Uterus (tissue), 2 donors: Measurements from ENCODE around the gene KSR2.

Experiments used
- CTCF ChIP-seq, 4 experiments: fragments of 200-600 bp in 2 of 4; fragments of 450-650 bp in 2 of 4; sonication (generic) in 2 of 4; IDR thresholded peaks; one replicate each; pipeline ENCODE4 v1.5.1; 2016 to 2019; ENCODE audit warnings: antibody characterized with exemption in 4 of 4, mild to moderate bottlenecking in 2 of 4, moderate library complexity in 1 of 4
- POLR2A ChIP-seq, 2 donors: fragments of 450-650 bp; IDR thresholded peaks; one replicate each; pipeline ENCODE4 v1.6.1; 2016; ENCODE audit warnings: antibody characterized with exemption in 2 of 2, mild to moderate bottlenecking in 1 of 2, moderate library complexity in 1 of 2

- TF ChIP-seq CTCF (IDR thresholded peaks at IDR 0.05): no peak
- no peak for TF ChIP-seq POLR2A (IDR thresholded peaks at IDR 0.05)
Measured at GRCh38 chr12:117412465-117413188, 556.2 kb downstream of the KSR2 start.
